Nephron progenitor cell (in vitro differentiated cells): ENCODE data around the gene PTPRZ1.

ENCODE experiments used
- DNase-seq: peaks from one replicate; pipeline ENCODE4 v3.0.0; 2021
- H3K27ac Mint-ChIP-seq: 2 replicates; pipeline ENCODE4 v1.8.0; 2021; ENCODE audit warnings: mild to moderate bottlenecking, moderate library complexity, mixed read lengths
- H3K27me3 Mint-ChIP-seq: 2 replicates; pipeline ENCODE4 v1.8.0; 2021; ENCODE audit warnings: mild to moderate bottlenecking, low read depth, mixed read lengths; ENCODE audit not compliant: poor library complexity
- H3K36me3 Mint-ChIP-seq: 2 replicates; pipeline ENCODE4 v1.8.0; 2021; ENCODE audit warnings: low read depth, mixed read lengths
- H3K4me1 Mint-ChIP-seq: 2 replicates; pipeline ENCODE4 v1.8.0; 2021; ENCODE audit warnings: mixed read lengths
- H3K4me3 Mint-ChIP-seq: 2 replicates; pipeline ENCODE4 v1.8.0; 2021; ENCODE audit warnings: mild to moderate bottlenecking, moderate library complexity, mixed read lengths
- H3K9me3 Mint-ChIP-seq: 2 replicates; pipeline ENCODE4 v1.8.0; 2021; ENCODE audit warnings: mild to moderate bottlenecking, moderate library complexity, mixed read lengths
- TF ChIP-seq, protein P1 (sequence below): fragments of 200-600 bp; sonication (generic); IDR thresholded peaks from 2 replicates; pipeline ENCODE4 v1.5.0; 2021; ENCODE audit warnings: antibody characterized with exemption

The PTPRZ1 gene

DNA sequence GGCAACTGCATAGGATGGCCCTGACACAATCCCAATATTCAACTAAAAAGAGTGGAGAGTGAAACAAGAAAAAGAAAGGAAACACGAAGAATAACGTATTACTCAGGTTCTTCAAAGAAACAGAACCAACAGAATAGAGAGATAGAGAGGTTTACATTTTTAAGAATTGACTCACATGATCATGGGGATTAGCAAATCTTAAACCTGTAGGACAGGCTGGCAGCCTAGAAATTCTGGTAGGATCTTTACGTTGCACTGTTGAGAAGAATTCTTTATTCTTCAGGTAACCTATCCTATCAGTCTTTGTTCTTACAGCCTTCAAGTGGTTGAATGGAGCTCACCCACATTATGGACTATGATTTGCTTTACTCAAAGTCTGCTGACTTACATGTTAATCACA, 167.2 kb downstream of the PTPRZ1 start:
- TF ChIP-seq, protein P1, sequence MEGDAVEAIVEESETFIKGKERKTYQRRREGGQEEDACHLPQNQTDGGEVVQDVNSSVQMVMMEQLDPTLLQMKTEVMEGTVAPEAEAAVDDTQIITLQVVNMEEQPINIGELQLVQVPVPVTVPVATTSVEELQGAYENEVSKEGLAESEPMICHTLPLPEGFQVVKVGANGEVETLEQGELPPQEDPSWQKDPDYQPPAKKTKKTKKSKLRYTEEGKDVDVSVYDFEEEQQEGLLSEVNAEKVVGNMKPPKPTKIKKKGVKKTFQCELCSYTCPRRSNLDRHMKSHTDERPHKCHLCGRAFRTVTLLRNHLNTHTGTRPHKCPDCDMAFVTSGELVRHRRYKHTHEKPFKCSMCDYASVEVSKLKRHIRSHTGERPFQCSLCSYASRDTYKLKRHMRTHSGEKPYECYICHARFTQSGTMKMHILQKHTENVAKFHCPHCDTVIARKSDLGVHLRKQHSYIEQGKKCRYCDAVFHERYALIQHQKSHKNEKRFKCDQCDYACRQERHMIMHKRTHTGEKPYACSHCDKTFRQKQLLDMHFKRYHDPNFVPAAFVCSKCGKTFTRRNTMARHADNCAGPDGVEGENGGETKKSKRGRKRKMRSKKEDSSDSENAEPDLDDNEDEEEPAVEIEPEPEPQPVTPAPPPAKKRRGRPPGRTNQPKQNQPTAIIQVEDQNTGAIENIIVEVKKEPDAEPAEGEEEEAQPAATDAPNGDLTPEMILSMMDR: no peak
- Mint-ChIP-seq H3K4me3 (no peak overlapping the region), H3K9me3 (no peaks in the 10 kb centered on the region), H3K27me3 (peaks cover 3% of the 10 kb centered on the region), H3K4me1 (no peaks in the 10 kb centered on the region), H3K27ac (no peak overlapping the region), H3K36me3 (no peaks in the 10 kb centered on the region)
- DNase-seq: no peak

DNA sequence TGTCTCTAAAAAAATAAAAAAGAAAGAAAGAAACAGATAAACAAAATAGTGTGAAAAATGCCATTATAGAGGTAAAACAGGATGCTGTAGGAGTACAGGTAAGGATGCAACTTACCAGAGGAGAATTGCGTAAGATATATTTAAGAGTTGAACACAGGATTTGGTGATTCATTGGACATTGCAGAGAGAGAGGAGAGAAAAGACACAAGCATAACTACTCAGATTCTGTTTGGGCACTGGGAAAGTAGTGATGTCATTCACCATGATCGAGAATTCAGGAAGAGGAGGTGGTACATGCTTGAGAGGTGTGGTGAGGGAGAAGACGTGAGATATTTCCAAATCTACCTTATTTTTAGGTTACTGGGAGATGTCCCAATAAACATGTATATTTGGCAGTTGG, 173.4 kb downstream of the PTPRZ1 start:
- Mint-ChIP-seq H3K27ac (no peak overlapping the region), H3K36me3 (no peaks in the 10 kb centered on the region), H3K4me1 (no peaks in the 10 kb centered on the region), H3K27me3 (peaks cover 3% of the 10 kb centered on the region), H3K4me3 (no peak overlapping the region), H3K9me3 (no peaks in the 10 kb centered on the region)
- no peak for DNase-seq
- TF ChIP-seq, protein P1: no peak

DNA sequence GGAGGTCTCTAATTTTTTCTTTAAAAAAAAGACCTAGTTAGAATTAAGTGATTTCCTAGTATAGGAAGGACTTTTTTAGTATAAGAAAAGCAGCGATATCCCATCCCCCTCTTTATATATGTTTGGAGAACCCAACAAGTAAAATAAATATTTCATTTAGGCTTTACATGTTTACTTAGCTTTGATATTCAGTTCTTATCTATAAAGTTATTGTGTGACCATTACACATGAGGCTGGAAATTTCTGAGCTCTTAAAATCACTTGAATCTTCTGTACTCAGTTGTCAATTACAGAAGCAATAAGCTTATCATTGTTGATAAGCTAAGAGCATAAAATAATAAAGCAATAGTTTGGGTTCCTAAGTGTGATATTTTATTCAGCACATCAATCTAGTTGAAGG, 181.4 kb downstream of the PTPRZ1 start:
- no peak overlapping the region for H3K27ac Mint-ChIP-seq
- no peak overlapping the region for H3K4me3 Mint-ChIP-seq

DNA sequence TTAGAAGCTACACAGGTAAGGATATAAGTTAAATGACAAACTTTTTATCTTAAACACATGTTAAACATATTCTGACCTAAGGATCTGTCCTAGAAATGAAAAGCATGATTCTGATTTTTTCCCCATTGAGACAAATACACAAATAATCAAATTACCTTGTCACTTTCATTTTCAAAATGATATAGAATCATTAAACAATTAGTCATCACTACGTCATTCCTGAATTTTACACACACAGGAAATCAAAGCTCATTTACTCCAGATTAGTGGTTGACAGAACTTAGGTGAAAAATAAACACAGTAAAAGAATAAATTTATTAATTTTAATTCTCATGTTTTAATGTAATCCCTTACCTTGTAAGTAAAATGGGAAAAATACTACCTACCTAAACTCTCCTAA, 182.1 kb downstream of the PTPRZ1 start:
- H3K4me1 Mint-ChIP-seq: no peaks in the 10 kb centered on the region
- H3K4me3 Mint-ChIP-seq: no peak overlapping the region
- no peaks in the 10 kb centered on the region for H3K27me3 Mint-ChIP-seq
- TF ChIP-seq, protein P1: no peak
- no peak overlapping the region for H3K27ac Mint-ChIP-seq
- H3K36me3 Mint-ChIP-seq: no peaks in the 10 kb centered on the region
- H3K9me3 Mint-ChIP-seq: no peaks in the 10 kb centered on the region
- DNase-seq: no peak

More for the DNA sequence above, 181.4 kb downstream of the PTPRZ1 start:
- H3K4me1 Mint-ChIP-seq: no peaks in the 10 kb centered on the region
- DNase-seq: no peak
- H3K36me3 Mint-ChIP-seq: no peaks in the 10 kb centered on the region
- no peaks in the 10 kb centered on the region for H3K9me3 Mint-ChIP-seq
- H3K27me3 Mint-ChIP-seq: no peaks in the 10 kb centered on the region
- TF ChIP-seq, protein P1: no peak

DNA sequence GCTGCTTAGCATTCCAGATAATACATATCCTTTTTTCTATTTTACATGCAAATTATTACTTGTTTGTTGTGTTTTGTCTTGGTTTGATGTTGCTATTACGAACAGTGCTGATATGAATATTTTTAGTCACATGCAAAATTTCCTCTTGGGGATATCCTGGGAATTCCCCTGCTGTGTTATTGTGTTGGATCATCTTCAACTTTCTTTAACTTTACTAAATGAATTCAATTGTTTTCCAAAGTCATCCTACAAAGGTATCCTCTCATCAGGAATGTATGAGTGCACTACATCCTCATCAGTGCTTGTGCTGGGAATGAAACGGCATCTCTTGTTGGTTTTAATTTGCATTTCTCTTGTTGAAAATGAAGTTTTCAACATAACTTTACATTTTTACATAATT, 184.0 kb downstream of the PTPRZ1 start:
- H3K27me3 Mint-ChIP-seq: no peaks in the 10 kb centered on the region

DNA sequence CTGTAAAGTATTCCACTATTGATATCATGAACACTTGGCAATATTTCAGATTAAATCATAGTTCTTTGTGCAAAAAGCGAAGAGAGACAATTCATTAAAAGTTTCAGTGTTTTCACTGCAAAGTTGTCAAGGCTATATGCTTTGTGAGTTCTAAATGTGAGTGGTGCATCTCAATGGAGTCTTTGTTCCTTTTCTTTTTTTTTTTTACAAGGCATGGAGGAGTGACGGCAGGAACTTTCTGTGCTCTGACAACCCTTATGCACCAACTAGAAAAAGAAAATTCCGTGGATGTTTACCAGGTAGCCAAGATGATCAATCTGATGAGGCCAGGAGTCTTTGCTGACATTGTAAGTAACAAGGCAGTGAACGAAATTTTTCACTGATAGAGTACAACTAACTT, 186.6 kb downstream of the PTPRZ1 start:
- H3K27me3 Mint-ChIP-seq: no peaks in the 10 kb centered on the region
- no peak overlapping the region for H3K4me3 Mint-ChIP-seq
- TF ChIP-seq, protein P1: no peak
- DNase-seq: no peak
- no peaks in the 10 kb centered on the region for H3K4me1 Mint-ChIP-seq
- H3K36me3 Mint-ChIP-seq: no peaks in the 10 kb centered on the region
- H3K9me3 Mint-ChIP-seq: no peaks in the 10 kb centered on the region
- H3K27ac Mint-ChIP-seq: no peak overlapping the region

More for the DNA sequence above, 184.0 kb downstream of the PTPRZ1 start:
- no peaks in the 10 kb centered on the region for H3K9me3 Mint-ChIP-seq
- TF ChIP-seq, protein P1: no peak
- no peak overlapping the region for H3K27ac Mint-ChIP-seq
- no peaks in the 10 kb centered on the region for H3K36me3 Mint-ChIP-seq
- no peak for DNase-seq
- H3K4me3 Mint-ChIP-seq: no peak overlapping the region
- H3K4me1 Mint-ChIP-seq: no peaks in the 10 kb centered on the region
